SU-DHL-6 (cell line): ENCODE measurements around the gene CTTNBP2NL.

ENCODE experiments used
- H2AFZ ChIP-seq: fragments of 200-600 bp; sonication (generic); 2 replicates; pipeline ENCODE4 v1.6.1; 2014; ENCODE audit warnings: low read depth, mild to moderate bottlenecking, moderate library complexity, mixed read lengths, antibody characterized with exemption, low read length; ENCODE audit not compliant: severe bottlenecking
- H3F3A ChIP-seq: fragments of 200-600 bp; shearing (Covaris generic); 2 replicates; pipeline ENCODE4 v1.6.0; 2016; ENCODE audit warnings: antibody characterized with exemption, mild to moderate bottlenecking; ENCODE audit not compliant: insufficient read depth
- H3K27ac ChIP-seq: fragments of 200-600 bp; sonication (generic); 2 replicates; pipeline ENCODE4 v1.5.1; 2016; ENCODE audit warnings: low read depth, mild to moderate bottlenecking, low read length, moderate library complexity, mixed read lengths
- H3K27me3 ChIP-seq: fragments of 200-600 bp; sonication (generic), shearing (Covaris generic); 2 replicates; pipeline ENCODE4 v1.6.0; 2014; ENCODE audit warnings: mild to moderate bottlenecking, low read length
- H3K36me3 ChIP-seq: fragments of 200-600 bp; sonication (generic); 2 replicates; pipeline ENCODE4 v1.6.1; 2014; ENCODE audit warnings: mild to moderate bottlenecking, low read length, mixed read lengths
- H3K4me2 ChIP-seq: fragments of 300-600, 200-600 bp; shearing (Covaris generic), sonication (generic); 2 replicates; pipeline ENCODE4 v1.6.0; 2014; ENCODE audit warnings: low read length, low read depth, mild to moderate bottlenecking; ENCODE audit not compliant: poor library complexity, severe bottlenecking
- H3K4me3 ChIP-seq: fragments of 200-600 bp; sonication (generic); 2 replicates; pipeline ENCODE4 v1.5.1; 2014; ENCODE audit warnings: antibody characterized with exemption, low read length, mild to moderate bottlenecking, mixed read lengths; ENCODE audit not compliant: insufficient read depth, poor library complexity, severe bottlenecking
- H3K79me2 ChIP-seq: fragments of 200-600 bp; sonication (generic); 2 replicates; pipeline ENCODE4 v1.6.1; 2014; ENCODE audit warnings: mild to moderate bottlenecking, low read length, moderate library complexity; ENCODE audit not compliant: insufficient read depth
- H3K9ac ChIP-seq: fragments of 200-600 bp; sonication (generic); 2 replicates; pipeline ENCODE4 v1.7.0; 2014; ENCODE audit warnings: mild to moderate bottlenecking, low read length
- H3K9me2 ChIP-seq: fragments of 200-600 bp; sonication (generic); replicated peaks from 2 replicates; pipeline ENCODE4 v1.6.1; 2014; ENCODE audit warnings: low read length; ENCODE audit not compliant: insufficient read depth
- H3K9me3 ChIP-seq: fragments of 200-600 bp; sonication (generic); 2 replicates; pipeline ENCODE4 v1.6.1; 2014; ENCODE audit warnings: low read length, mixed read lengths; ENCODE audit not compliant: insufficient read depth
- H4K20me1 ChIP-seq: fragments of 200-600 bp; sonication (generic); 2 replicates; pipeline ENCODE4 v1.6.1; 2014; ENCODE audit warnings: low read depth, mild to moderate bottlenecking, antibody characterized with exemption, low read length, moderate library complexity, mixed read lengths
- EZH2phosphoT487 ChIP-seq: fragments of 200-600 bp; sonication (generic), shearing (Covaris generic); conservative IDR thresholded peaks from 2 replicates; pipeline ENCODE4 v1.6.1; 2018; ENCODE audit warnings: mild to moderate bottlenecking, antibody characterized with exemption, low read length, moderate library complexity, mixed read lengths
- TF ChIP-seq, protein P1 (sequence below): fragments of 200-600 bp; sonication (generic); IDR thresholded peaks from one replicate; pipeline ENCODE4 v1.5.1; 2017; ENCODE audit warnings: antibody characterized with exemption, mild to moderate bottlenecking, low read length, moderate library complexity; ENCODE audit not compliant: insufficient read depth, poor library complexity, severe bottlenecking

CTTNBP2NL gene

DNA sequence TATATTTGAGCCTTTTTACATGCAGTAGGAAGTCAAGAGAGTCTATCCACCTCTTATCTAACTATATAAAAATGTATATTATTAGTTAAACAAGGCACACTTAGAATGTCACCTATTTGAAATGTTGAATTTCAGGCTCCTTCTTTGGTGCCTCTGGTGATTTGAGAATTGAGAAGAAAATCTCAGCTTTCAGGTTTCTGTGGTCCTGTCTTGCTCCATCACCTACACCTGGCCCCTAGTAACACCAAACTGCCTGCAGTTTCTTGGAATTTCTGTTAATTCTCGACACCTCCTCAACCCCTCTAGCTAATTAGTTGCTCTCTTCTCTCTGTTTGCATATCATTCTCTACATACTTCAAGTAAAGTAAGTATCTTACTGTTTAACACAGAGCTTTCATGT is 57.9 kb downstream of the CTTNBP2NL start:
- no peaks in the 10 kb centered on the region for H3K27me3 ChIP-seq
- H3K4me3 ChIP-seq, result no peak overlapping the region
- no peak overlapping the region for H2AFZ ChIP-seq
- H3K9ac ChIP-seq, result no peak overlapping the region
- no peaks in the 10 kb centered on the region for H3F3A ChIP-seq
- H4K20me1 ChIP-seq, result no peaks in the 10 kb centered on the region
- H3K9me3 ChIP-seq, result no peaks in the 10 kb centered on the region
- H3K27ac ChIP-seq, result no peak overlapping the region
- no peak for TF ChIP-seq EZH2phosphoT487
- TF ChIP-seq, protein P1, sequence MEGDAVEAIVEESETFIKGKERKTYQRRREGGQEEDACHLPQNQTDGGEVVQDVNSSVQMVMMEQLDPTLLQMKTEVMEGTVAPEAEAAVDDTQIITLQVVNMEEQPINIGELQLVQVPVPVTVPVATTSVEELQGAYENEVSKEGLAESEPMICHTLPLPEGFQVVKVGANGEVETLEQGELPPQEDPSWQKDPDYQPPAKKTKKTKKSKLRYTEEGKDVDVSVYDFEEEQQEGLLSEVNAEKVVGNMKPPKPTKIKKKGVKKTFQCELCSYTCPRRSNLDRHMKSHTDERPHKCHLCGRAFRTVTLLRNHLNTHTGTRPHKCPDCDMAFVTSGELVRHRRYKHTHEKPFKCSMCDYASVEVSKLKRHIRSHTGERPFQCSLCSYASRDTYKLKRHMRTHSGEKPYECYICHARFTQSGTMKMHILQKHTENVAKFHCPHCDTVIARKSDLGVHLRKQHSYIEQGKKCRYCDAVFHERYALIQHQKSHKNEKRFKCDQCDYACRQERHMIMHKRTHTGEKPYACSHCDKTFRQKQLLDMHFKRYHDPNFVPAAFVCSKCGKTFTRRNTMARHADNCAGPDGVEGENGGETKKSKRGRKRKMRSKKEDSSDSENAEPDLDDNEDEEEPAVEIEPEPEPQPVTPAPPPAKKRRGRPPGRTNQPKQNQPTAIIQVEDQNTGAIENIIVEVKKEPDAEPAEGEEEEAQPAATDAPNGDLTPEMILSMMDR, result no peak
- H3K36me3 ChIP-seq, result no peaks in the 10 kb centered on the region
- H3K4me2 ChIP-seq, result no peak overlapping the region
- H3K9me2 ChIP-seq, result no peaks in the 10 kb centered on the region
- no peaks in the 10 kb centered on the region for H3K79me2 ChIP-seq

DNA sequence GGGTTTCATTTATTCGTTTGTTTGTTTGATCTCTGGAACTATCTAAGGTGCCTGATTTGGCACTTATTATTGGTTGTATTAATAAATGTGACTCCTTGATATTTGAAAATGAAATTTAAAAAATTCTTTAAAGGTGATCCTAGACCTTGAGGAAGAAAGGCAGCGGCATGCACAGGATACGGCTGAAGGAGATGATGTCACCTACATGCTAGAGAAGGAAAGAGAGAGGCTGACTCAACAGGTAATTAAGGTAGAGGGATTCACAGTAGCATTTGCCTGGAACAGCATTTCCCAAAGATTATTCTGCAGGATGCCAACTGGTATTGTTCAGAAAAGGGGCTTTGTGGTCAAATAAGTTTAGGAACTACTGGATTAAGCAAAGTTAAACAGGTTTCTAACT is 58.3 kb downstream of the CTTNBP2NL start:
- no peak for TF ChIP-seq EZH2phosphoT487
- TF ChIP-seq, protein P1, result no peak
- no peak overlapping the region for H3K4me2 ChIP-seq
- H4K20me1 ChIP-seq, result no peaks in the 10 kb centered on the region
- no peak overlapping the region for H3K27ac ChIP-seq
- H3K9me3 ChIP-seq, result no peaks in the 10 kb centered on the region
- H3K9ac ChIP-seq, result no peak overlapping the region
- no peaks in the 10 kb centered on the region for H3K36me3 ChIP-seq
- no peaks in the 10 kb centered on the region for H3F3A ChIP-seq
- H3K27me3 ChIP-seq, result no peaks in the 10 kb centered on the region
- H2AFZ ChIP-seq, result no peak overlapping the region
- H3K9me2 ChIP-seq, result no peaks in the 10 kb centered on the region
- no peak overlapping the region for H3K4me3 ChIP-seq
- no peaks in the 10 kb centered on the region for H3K79me2 ChIP-seq

DNA sequence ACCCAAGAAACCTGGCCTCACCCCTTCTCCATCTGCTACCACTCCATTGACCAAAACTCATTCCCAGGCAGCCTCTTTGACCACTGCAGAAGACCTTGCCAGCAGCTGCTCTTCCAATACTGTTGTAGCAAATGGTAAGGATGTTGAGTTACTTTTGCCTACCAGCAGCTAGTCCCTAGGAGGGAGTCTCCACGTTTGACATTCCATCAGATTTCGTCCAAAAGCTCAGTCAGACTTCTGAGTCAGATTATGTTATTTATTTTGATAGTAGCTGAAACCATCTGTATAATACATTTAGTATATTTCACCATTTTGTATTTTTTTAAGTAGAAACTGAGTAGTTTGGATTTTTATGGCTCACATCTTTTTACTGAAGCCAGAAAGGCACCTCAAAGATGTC is 61.2 kb downstream of the CTTNBP2NL start:
- H2AFZ ChIP-seq, result no peak overlapping the region
- no peaks in the 10 kb centered on the region for H3K9me2 ChIP-seq
- H3K27me3 ChIP-seq, result no peaks in the 10 kb centered on the region
- no peaks in the 10 kb centered on the region for H3K79me2 ChIP-seq
- H3K4me3 ChIP-seq, result no peak overlapping the region
- no peaks in the 10 kb centered on the region for H3F3A ChIP-seq
- no peak overlapping the region for H3K27ac ChIP-seq
- no peaks in the 10 kb centered on the region for H3K36me3 ChIP-seq
- no peaks in the 10 kb centered on the region for H3K9me3 ChIP-seq
- TF ChIP-seq, protein P1, result no peak
- no peak for TF ChIP-seq EZH2phosphoT487
- H3K9ac ChIP-seq, result no peak overlapping the region
- H4K20me1 ChIP-seq, result no peaks in the 10 kb centered on the region
- H3K4me2 ChIP-seq, result no peak overlapping the region

DNA sequence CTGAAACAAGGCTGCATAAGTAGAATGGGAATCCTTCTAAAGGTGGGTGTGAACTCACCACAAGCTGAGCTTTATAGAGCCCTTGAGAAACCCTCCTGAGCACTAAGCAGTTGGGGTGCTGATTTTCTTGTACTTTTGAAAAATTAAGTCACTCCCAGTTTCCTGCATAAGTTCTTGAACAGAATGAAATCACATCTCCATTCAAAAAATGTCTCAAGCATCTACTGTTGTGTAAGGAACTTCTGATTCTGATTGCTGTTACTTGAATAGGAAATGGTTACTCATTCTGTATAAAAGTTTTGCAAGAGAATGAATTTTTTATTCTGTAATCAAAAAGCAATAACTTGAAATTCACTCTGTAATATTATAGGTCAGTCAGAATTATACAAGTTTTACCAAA is 61.9 kb downstream of the CTTNBP2NL start:
- Histone ChIP-seq H3K4me3 (no peak overlapping the region), H4K20me1 (no peaks in the 10 kb centered on the region), H3K9ac (no peak overlapping the region), H3K9me3 (no peaks in the 10 kb centered on the region), H3K4me2 (no peak overlapping the region), H3K27me3 (no peaks in the 10 kb centered on the region), H2AFZ (no peak overlapping the region), H3F3A (no peaks in the 10 kb centered on the region), H3K36me3 (no peaks in the 10 kb centered on the region), H3K9me2 (no peaks in the 10 kb centered on the region), H3K27ac (no peak overlapping the region), H3K79me2 (no peaks in the 10 kb centered on the region)
- no peak for TF ChIP-seq EZH2phosphoT487
- TF ChIP-seq, protein P1, result no peak
